Breast epithelium (tissue), 3 donors: ENCODE data around the gene LMX1A.

Experiments
- CTCF ChIP-seq, 3 donors: fragments of 450-650 bp; IDR thresholded peaks; one replicate each; pipeline ENCODE4 v1.5.1; 2016 to 2017; ENCODE audit warnings: antibody characterized with exemption in 3 of 3, mild to moderate bottlenecking in 3 of 3, moderate library complexity in 3 of 3
- POLR2A ChIP-seq: fragments of 450-650 bp; IDR thresholded peaks from one replicate; pipeline ENCODE4 v1.6.1; 2016; ENCODE audit warnings: antibody characterized with exemption, mild to moderate bottlenecking, moderate library complexity

GRCh38 chr1:165324050-165324449 lies 32.5 kb downstream of the LMX1A start:
- TF ChIP-seq CTCF (IDR thresholded peaks at IDR 0.05), result no peak
- no peak for TF ChIP-seq POLR2A
